22Rv1 (cell line): ENCODE results near the gene LSS.
A peak's percentile ranks its signal among the peaks of the same experiment; 100 is the strongest.

Source experiments
- H3K27ac ChIP-seq: fragments of 450-650 bp; 2 replicates; pipeline ENCODE4 v1.5.1; 2017
- CTCF ChIP-seq: fragments of 450-650 bp; IDR thresholded peaks from 2 replicates; pipeline ENCODE4 v1.5.1; 2017; ENCODE audit warnings: mild to moderate bottlenecking
- ZFX ChIP-seq: fragments of 450-650 bp; IDR thresholded peaks from 2 replicates; pipeline ENCODE4 v1.6.1; 2017; ENCODE audit warnings: antibody characterized with exemption, borderline replicate concordance

LSS gene

GRCh38 chr21:46190491-46191131 lies 38.0 kb downstream of the LSS start:
- H3K27ac ChIP-seq: no peak overlapping the region; the same call in 1 of the 2 replicates
- TF ChIP-seq ZFX: no peak

- TF ChIP-seq ZFX (no peak), CTCF (no peak)
- H3K27ac ChIP-seq: peak overlapping the region; percentile 69; the same call in 1 of the 2 replicates
Observed at GRCh38 chr21:46189959-46190490, 38.5 kb downstream of the LSS start.

GRCh38 chr21:46189213-46189958 lies 39.2 kb downstream of the LSS start:
- H3K27ac ChIP-seq: peak overlapping the region; percentile 69
- no peak for TF ChIP-seq CTCF
- no peak for TF ChIP-seq ZFX

- TF ChIP-seq CTCF (no peak), ZFX (no peak)
- H3K27ac ChIP-seq: peak overlapping the region; percentile 69
Observed at GRCh38 chr21:46188226-46189212, 40.1 kb downstream of the LSS start.

GRCh38 chr21:46187814-46188213 lies 40.8 kb downstream of the LSS start:
- peak overlapping the region; percentile 69 for H3K27ac ChIP-seq
- TF ChIP-seq ZFX: no peak
- no peak for TF ChIP-seq CTCF

- H3K27ac ChIP-seq: peak overlapping the region; percentile 69; the same call in 1 of the 2 replicates
- TF ChIP-seq ZFX (no peak), CTCF (no peak)
Observed at GRCh38 chr21:46187261-46187660, 41.3 kb downstream of the LSS start.

GRCh38 chr21:46185716-46186115 lies 42.9 kb downstream of the LSS start:
- H3K27ac ChIP-seq: peak overlapping the region; percentile 49
- no peak for TF ChIP-seq CTCF
- TF ChIP-seq ZFX: no peak
